GM04504 (cell line): ENCODE measurements around the gene PPP1R16B.

Experiments used
- DNase-seq: peaks from one replicate; pipeline ENCODE4 v3.0.0-alpha.2; 2012; ENCODE audit warnings: low read depth

The PPP1R16B gene

GRCh38 chr20:38827770-38828281, 22.3 kb downstream of the PPP1R16B start:
- DNase-seq, result no peak

DNA sequence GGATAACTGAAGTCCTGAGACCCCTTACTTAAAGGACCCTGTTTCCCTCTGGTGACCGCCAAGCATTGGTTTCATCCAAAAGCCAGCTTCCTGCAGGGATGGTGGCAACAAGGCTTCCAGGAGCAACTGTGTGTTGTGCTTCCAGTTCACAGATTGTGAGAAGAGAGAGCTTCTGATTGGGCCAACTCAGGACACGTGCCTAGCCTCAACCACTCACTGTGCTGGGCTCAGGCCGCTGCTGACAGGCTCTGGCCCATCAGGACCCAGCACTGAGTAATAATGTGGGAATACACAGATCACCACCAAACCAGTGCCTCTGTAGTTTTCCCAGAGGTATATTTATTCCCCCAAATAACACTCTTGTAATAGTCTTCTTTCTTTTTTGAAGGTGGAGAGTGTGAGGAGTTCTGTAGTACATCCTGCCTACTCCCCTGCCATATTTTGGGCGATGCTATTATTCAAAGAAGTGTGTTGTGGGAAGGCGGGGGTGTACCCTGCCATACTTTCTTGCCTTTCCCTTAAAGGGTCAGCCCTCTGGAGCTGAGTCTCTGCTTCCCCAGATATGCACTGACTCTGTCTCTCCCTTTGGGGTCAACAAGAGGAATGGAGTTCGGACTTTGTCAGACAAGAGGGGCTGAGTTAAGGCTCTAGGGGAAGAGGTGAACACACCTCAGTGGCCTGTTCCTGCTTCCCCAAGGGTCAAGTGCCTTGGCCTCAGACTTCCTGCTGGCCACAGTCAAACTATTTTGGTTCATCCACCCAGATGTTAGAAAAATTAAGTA, 23.2 kb downstream of the PPP1R16B start:
- no peak for DNase-seq

DNA sequence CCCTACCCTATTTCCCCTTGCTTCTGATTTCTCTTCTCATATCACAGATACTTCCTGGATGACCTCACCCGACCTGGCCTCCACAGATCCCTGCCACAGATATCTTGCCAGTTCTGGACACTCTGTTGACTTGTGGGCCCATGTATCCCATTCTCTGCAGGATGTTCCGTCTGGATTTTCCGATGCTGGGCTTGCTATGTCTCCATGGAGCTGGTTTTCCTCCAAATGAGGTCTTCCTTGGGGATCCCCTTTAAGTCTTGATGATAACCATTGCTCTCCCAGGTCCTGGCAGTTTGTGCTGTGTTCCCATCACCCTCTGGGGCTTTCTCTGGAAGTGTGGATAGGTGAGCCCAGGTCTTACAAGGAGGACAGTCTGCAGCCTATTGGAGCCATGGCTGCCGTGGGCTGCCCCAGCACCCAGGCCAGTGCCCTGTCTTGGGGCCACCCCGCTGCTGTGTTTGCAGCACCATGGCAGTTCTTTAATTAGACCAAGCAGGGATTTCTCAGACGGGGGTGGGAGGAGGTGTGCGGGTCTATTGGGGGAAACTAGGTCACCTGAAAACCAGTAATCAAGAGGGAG, 23.9 kb downstream of the PPP1R16B start:
- DNase-seq, result no peak

GRCh38 chr20:38830356-38830755, 24.9 kb downstream of the PPP1R16B start:
- no peak for DNase-seq

DNA sequence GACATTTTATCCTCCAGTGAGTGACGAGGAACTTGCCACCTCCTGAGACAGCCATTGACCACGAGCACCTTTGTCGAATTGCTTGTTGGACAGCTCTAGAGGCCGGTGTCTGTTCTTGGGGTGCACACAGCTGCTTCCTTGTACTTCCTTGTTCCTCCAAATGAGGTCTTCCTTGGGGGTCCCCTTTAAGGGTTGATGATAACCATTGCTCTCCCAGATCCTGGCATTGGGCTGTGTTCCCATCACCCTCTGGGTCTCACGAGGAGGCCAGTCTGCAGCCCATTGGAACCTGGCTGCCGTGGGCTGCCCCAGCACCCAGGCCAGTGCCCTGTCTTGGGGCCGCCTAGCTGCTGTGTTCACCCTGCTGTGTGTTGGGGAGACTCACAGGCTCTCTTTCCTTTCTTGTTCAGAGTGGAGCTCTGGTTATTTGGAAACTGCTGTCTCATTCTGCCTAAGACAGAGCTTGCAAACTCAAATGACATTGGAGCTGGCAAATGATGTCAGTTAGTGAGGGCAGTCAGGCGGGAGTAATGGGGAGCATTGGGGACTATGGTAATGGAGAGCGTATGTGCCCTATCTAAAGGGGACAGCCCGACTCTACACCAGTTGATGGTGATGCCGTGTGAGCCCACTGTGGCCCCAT, 25.7 kb downstream of the PPP1R16B start:
- no peak for DNase-seq

GRCh38 chr20:38831995-38832620, 26.6 kb downstream of the PPP1R16B start:
- DNase-seq, result no peak

- DNase-seq, result no peak
Measured at GRCh38 chr20:38833154-38833856, 27.8 kb downstream of the PPP1R16B start.

DNA sequence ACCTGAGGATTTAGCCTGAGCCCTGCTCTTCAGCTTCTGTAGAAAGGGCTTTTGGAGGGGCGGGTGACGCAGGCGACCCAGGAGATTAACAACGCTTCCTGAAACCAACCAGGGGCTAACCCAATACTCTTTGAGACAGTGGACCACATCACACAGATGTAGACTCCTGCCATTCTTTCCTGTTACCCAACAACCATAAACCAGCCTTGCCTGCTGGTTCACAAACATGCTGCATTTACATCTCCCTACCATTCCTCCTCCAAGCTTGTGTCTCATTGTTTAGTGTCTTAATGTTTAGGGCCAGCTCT, 28.3 kb downstream of the PPP1R16B start:
- no peak for DNase-seq

- DNase-seq, result no peak
Measured at GRCh38 chr20:38834868-38835267, 29.4 kb downstream of the PPP1R16B start.

DNA sequence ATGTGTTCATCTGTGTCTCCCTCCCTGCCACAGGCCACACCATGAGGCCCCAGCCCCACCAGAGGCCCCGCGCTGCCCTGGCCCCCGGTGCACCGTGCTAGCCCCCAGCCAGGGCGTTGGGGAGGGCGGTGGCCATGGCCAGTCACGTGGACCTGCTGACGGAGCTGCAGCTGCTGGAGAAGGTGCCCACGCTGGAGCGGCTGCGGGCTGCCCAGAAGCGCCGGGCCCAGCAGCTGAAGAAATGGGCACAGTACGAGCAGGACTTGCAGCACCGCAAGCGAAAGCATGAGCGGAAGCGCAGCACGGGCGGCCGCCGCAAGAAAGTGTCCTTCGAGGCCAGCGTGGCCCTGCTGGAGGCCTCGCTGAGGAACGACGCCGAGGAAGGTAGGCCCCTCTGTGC, 30.3 kb downstream of the PPP1R16B start:
- DNase-seq, result no peak

- DNase-seq, result no peak
Measured at GRCh38 chr20:38836991-38837390, 31.5 kb downstream of the PPP1R16B start.

DNA sequence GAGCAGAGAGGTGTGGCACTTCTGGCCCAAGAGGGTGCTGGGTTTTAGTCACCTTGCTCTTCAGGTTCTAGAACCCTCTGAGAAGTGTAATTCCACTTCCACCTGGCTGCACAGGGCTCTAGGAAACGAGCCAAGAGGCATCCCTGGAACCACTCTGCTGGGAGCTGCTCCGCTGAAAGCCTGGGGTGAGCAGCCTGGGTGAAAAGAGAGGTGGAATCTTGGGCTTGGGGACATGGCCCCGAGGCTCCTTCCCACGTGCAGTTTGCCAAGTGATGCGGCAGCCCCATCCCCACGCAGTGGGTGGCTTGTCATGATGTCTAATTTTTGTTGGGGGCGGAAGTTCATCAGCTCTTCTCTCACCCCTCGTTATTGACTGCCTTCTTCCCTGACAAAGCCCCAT, 32.8 kb downstream of the PPP1R16B start:
- DNase-seq, result no peak

DNA sequence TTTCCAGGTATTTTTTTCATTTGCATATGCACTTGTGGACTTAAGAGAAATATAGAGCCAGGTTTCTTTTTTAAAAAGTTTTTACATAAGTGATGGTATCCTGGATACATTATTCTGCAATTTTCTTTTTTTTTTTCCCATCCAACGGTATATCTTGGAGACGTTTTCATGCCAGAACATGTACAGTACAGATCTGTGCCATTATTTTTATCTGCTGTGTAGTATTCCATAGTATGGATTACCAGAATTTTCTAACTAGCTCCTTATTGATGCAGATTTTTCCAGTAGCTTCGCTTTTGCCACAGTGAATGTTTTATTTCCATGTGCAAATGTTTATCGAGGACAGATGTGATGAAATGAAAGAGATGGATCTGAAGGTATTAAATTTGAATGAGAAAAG, 34.1 kb downstream of the PPP1R16B start:
- no peak for DNase-seq

DNA sequence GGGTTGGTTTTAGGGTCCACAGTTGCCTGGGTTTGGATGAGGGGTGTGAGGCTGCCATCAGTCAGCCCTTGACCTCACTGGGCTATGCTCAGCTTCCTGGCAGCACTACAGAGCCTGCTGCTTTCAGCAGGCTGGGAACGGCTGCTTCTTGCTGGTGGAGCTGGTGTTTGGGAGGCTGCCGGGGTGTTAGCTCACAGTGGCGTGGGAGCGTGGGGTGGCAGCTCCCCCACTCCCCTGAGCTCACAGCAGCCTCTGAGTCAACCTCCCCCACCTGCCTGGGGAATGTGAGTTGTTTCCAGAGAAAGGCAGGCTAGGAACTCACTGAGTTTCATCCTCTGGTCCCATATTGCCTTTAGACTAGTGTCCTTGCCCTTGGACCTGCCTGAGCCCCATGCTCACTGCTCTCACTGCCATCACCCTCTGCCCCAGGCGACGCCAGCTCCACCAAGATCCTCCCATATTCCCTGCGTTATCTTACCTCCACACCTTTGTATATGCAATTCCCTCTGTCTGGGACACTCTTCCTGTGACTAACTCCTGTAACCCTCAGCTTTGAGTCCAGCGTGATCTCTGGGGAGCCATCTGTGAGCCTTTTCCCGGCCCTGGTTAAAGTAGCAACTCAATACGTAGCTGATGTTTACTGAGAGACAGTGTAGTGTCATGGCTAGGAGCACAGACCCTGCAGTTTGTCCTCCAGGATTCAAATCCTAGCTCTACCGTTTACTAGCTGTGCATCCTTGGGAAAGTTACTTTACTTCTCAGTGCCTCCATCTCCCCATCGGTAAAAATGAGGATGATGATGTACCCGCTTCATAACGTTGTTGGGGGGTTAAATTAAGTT, 34.8 kb downstream of the PPP1R16B start:
- DNase-seq, result no peak

- no peak for DNase-seq
Measured at GRCh38 chr20:38840894-38841470, 35.5 kb downstream of the PPP1R16B start.

GRCh38 chr20:38841570-38841969, 36.1 kb downstream of the PPP1R16B start:
- DNase-seq, result no peak

DNA sequence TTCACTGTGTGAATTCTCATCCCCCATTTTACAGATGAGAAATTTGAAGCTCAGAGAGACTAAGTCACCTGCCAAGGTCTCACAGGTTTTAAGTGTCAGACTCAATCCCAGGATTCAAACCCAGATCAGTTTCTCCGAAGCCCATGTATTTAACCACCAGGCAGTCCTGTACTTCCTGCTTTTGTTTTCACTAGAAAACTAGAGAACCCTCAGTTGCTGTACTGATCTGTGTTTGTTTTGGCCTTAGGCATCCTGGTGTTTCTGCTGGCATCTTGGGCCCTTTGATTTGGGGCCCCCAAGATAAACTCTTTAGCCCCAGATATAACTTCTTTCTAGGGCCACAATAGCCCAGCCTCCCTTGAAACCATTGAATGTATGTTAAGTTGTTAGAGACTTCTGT, 36.5 kb downstream of the PPP1R16B start:
- no peak for DNase-seq

GRCh38 chr20:38842558-38842981, 37.1 kb downstream of the PPP1R16B start:
- DNase-seq, result no peak

DNA sequence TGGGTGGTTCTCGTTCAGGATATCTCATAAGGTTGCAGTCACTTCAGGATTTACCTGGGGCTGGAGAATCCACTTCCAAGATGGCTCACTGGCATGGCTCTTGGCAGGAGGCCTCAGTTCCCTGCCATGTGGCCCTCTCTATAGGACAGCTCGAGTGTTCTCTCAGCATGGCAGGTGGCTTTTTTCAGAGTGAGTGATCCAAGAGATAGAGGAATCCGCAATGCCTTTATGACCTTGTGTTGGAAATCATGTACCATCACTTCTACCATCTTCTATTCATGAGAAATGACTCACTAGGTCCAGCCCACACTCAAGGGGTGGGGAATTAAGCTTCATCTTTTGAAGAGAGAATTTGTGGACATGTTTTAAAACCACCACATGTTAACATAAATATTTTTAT, 37.8 kb downstream of the PPP1R16B start:
- no peak for DNase-seq

DNA sequence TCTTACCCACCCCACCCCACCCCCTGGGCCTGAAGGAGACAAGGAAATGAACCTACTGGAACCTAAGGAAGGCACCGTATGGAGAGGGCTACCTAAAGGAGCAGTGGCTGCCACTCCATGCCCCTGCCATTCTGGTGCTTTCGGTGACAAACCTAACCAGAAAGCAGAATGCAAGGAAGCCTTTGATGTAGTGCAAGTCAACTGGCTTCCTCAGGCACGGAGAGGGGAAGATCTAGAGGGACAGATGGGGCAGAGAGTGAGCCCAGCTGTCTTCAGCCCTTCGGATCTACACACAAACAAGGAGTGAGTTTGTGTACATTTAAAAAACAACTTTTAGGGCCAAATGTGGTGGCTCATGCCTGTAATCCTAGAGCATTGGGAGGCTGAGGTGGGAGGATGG, 39.5 kb downstream of the PPP1R16B start:
- DNase-seq, result no peak

- no peak for DNase-seq
Measured at GRCh38 chr20:38847840-38848239, 42.3 kb downstream of the PPP1R16B start.
